ENCODE data around the gene LFNG. TPM values are rescaled to one million over a fixed set of nuclear protein-coding genes. Genes with fewer than 3 reads are reported as not detected.

The LFNG gene
- total and polyA plus RNA-seq, 10 donors = 21.2 to 47.4 (median 34.0) TPM

DNA sequence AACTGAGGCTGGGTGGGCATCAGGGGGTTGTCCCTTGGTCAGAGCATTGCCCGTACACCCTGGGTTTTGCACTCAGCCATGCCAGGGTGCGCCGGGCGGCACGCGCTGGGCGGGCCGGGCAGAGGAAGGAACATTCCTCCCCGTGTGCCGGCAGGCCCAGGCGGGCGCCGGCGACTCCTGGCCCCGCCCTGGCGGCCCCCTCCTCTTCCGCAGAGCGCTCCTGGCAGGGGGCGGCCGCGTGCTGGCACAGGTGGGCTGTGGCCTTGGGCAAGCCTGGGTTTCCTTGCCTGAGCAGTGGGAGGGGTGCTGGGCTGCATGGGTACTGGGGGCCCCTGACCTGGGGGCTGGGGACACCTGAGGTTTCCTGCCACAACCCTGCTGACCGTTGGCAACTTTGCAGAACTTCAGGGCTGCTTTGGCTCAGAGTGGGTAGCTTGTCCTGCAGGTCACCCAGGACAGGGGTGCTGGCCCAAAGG, 3.9 kb downstream of the LFNG start:
- intact Hi-C loops (cut with DNase I; ENCODE audit: low total_unique reads) = no loop called here
- Histone ChIP-seq H3K27ac (peak overlapping the region; percentile 43 to 96 (median 60)), H3K36me3 (peaks cover 0 to 41% (median 23%) of the 10 kb centered on the region in 6 donors), H3K9me3 (no peaks in the 10 kb centered on the region), H3K4me1 (peaks cover 70 to 94% (median 93%) of the 10 kb centered on the region in 6 donors), H3K4me3 (peak overlapping the region in 6 of 8 donors; percentile 23 to 89 (median 70)), H3K27me3 (replicated peaks in 1 of 7) (peaks cover 0 to 29% (median 0%) of the 10 kb centered on the region in 7 donors)
- WGBS, 5 donors = 0 to 31% (median 11%) methylated on average over 1 to 22 of the region's 22 CpGs; no CpG with 5 or more reads in 1 of the 5 donors
- peak; percentile 86 for DNase-seq
- no peak for TF ChIP-seq POLR2A (IDR thresholded peaks at IDR 0.05)
- TF ChIP-seq, protein P1, sequence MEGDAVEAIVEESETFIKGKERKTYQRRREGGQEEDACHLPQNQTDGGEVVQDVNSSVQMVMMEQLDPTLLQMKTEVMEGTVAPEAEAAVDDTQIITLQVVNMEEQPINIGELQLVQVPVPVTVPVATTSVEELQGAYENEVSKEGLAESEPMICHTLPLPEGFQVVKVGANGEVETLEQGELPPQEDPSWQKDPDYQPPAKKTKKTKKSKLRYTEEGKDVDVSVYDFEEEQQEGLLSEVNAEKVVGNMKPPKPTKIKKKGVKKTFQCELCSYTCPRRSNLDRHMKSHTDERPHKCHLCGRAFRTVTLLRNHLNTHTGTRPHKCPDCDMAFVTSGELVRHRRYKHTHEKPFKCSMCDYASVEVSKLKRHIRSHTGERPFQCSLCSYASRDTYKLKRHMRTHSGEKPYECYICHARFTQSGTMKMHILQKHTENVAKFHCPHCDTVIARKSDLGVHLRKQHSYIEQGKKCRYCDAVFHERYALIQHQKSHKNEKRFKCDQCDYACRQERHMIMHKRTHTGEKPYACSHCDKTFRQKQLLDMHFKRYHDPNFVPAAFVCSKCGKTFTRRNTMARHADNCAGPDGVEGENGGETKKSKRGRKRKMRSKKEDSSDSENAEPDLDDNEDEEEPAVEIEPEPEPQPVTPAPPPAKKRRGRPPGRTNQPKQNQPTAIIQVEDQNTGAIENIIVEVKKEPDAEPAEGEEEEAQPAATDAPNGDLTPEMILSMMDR (IDR thresholded peaks at IDR 0.05 in 8 of 11, conservative IDR thresholded peaks at IDR 0.05 in 3 of 11) = no peak
- peak in 1 of 3 donors; percentile 5 for TF ChIP-seq POLR2AphosphoS5 (IDR thresholded peaks at IDR 0.05)

DNA sequence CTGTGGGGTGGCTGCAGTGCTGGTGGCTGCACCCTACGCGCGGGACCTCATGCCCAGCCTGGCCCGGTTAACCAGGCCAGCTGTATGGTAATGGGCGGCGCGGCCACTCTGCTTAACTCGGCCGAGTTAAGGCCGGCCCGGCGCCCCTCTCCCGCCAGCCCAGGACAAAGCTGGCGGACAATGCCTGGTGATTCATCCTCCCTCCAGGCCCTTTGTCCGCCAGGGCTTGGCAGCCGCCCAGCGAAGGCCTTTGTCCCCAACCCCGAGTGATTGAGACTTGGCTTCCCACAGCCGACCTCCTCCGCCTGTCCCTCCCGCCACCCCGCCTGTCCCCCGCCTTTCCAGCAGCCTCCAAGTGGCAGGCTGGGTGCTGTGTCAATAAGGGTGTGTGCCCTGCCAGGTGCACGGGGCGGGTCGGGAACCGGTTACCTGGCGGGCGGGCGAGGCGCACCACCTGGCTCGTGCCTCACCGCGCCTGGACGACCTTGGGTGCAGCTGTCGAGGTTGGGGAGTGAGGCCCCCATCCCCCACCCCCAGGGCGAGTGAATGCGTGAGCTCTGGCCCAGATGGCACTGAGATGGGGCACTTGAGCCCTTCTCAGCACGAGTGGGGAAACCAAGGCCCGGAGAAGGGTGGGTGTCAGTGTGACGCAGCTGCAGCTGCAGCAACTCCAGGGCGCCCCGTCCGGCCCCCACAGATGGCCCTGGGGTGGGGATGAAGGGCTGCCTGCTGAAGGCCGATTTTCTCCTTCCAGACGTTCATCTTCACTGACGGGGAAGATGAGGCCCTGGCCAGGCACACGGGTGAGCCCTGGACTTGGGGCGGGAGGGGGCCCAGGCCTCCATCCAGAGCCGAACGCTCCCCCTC, 4.6 kb downstream of the LFNG start:
- Histone ChIP-seq H3K9me3 (no peaks in the 10 kb centered on the region), H3K4me1 (peaks cover 71 to 94% (median 93%) of the 10 kb centered on the region in 6 donors), H3K36me3 (peaks cover 0 to 45% (median 23%) of the 10 kb centered on the region in 6 donors), H3K27me3 (replicated peaks in 1 of 7) (peaks cover 0 to 22% (median 0%) of the 10 kb centered on the region in 7 donors), H3K27ac (peak overlapping the region; percentile 43 to 96 (median 60)), H3K4me3 (peak overlapping the region in 4 of 8 donors; percentile 70 to 89 (median 74))
- DNase-seq = peak; percentile 86
- intact Hi-C loops (cut with DNase I; ENCODE audit: low total_unique reads) = no loop called here
- TF ChIP-seq POLR2A (IDR thresholded peaks at IDR 0.05) (no peak), POLR2AphosphoS5 (IDR thresholded peaks at IDR 0.05) (peak in 2 of 3 donors; percentile 52 to 71)
- 52 to 61% (median 54%) methylated on average over 17 to 51 of the region's 51 CpGs for WGBS, 5 donors

DNA sequence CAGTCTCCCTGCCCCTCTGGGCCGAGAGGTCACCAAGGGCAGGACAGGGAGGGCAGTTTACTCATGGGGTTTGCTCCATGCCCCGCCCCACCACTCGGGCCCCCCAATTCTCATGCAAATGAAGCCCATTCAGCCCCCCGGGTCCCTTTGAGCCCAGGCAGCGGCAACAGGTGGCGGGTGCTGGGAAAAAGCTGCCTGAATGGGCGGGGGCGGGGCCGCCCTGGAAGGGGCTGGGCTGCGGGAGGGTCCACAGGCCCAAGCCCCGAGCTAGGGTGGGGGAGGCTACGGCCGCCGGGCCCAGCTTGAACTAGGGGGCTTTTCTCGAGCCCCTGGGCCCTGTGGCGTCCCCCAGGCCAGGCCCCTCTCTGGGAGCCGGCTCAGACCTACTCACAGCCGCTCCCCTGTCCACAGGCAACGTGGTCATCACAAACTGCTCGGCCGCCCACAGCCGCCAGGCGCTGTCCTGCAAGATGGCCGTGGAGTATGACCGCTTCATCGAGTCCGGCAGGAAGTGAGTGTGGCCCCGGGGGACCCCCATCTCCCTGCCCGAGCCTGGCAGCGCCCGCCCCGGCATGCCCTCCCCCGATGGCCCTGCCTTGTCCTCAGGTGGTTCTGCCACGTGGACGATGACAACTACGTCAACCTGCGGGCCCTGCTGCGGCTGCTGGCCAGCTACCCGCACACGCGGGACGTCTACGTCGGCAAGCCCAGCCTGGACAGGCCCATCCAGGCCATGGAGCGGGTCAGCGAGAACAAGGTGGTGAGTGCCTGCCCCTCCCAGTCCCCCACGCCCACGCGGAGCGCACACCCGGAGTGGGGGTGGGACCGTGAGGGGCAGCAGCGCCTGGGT, 5.5 kb downstream of the LFNG start:
- Histone ChIP-seq H3K27me3 (replicated peaks in 1 of 7) (peaks cover 0 to 21% (median 0%) of the 10 kb centered on the region in 7 donors), H3K4me3 (peak overlapping the region in 1 of 8 donors; percentile 13), H3K4me1 (peaks cover 79 to 100% (median 100%) of the 10 kb centered on the region in 6 donors), H3K9me3 (no peaks in the 10 kb centered on the region), H3K36me3 (peaks cover 0 to 45% (median 23%) of the 10 kb centered on the region in 6 donors), H3K27ac (peak overlapping the region in 5 of 8 donors; percentile 29 to 96 (median 94))
- 82 to 86% (median 84%) methylated on average over 35 to 53 of the region's 53 CpGs for WGBS, 5 donors
- intact Hi-C loops (cut with DNase I; ENCODE audit: low total_unique reads) = no loop called here
- peak in 1 of 3 donors; percentile 36 for TF ChIP-seq POLR2AphosphoS5 (IDR thresholded peaks at IDR 0.05)
- TF ChIP-seq, protein P1 (IDR thresholded peaks at IDR 0.05 in 8 of 11, conservative IDR thresholded peaks at IDR 0.05 in 3 of 11) = no peak
- DNase-seq = no peak

All from spleen (tissue), 11 donors.